HG03565 (cell line): Measurements from ENCODE around the gene FMNL2.

Source experiments
- ATAC-seq: cut with Tn5 transposase; IDR thresholded peaks from one replicate; pipeline ENCODE4 v1.9.1; 2021; ENCODE audit warnings: mild to moderate bottlenecking, moderate library complexity; ENCODE audit not compliant: unreplicated experiment

Gene FMNL2

DNA sequence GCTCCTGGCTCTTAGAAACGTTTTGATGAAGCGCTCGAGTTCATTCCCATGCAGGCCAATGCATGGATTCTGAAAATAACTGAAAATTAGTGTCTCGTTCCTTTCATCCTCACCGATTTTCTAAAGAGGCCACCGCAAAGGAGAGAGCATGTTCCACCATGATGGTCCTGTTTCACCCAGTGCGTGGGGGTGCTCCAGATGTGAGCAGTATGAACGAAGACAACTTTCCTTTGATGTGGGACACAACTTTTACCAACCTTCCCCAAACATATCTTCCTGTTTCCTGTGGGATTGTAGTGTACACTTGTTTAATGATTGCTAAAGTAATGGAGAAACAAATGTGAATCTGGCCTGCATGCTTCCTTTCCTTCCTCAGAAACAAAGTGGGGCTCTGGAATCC, 267.8 kb downstream of the FMNL2 start:
- no peak for ATAC-seq

DNA sequence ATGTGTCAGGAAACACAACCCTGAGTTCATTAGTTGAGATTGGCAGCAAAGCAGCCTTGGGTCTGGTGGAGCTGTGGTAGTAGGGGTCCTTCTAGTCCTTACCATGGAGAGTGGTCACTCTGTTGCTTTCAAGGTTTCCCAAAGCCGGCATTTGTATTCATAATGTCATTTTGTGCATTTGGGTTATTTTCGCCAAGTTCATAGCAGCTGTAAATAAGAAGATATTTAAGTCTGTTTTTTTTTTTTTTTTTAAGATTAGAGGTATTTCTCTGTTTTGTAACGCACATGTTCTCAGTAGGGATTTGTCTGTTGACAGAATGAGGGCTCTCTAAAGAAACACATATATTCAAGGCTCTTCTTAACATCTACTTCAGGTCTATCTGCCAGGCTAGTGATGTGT, 268.2 kb downstream of the FMNL2 start:
- ATAC-seq: no peak

DNA sequence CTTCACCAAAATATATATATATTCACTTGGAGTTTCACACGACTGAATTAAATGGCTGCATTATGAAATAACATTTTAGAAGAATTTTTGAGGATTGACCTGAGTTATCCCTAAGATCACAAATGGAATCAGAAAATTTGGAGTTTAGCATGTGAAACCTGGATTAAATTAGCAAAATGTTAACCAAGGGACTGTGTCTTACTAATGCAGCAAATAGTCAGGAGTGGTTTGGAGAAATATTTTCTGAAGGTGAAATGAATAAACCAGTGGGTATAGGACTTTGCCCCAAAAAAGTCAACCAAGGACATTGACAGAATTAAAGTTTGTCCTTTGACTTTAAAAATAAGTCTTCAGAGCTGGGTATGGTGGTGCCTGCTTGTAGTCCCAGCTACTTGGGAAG, 271.1 kb downstream of the FMNL2 start:
- ATAC-seq: no peak

- ATAC-seq: no peak
These were observed 272.0 kb downstream of the FMNL2 start for GRCh38 chr2:152606941-152607340.

GRCh38 chr2:152607793-152608300, 272.9 kb downstream of the FMNL2 start:
- ATAC-seq: no peak

DNA sequence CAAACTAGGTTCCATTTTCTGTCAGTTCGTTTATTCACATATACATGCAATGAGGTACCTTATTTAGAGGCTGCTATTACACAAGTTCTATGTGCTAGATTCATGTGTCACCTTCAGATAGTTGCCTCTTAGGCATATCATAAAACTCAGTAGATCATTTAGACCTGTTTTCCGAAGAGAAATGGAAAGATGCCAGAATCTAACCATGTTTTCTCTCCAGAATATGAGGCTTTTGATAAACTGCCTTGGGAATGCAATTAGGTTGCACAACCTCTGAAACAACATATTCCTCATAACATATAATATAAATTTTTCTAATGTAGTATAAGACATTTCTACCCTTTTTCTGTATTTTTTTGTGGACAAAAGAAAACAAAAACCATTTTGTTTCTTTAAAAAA, 274.2 kb downstream of the FMNL2 start:
- ATAC-seq: no peak

DNA sequence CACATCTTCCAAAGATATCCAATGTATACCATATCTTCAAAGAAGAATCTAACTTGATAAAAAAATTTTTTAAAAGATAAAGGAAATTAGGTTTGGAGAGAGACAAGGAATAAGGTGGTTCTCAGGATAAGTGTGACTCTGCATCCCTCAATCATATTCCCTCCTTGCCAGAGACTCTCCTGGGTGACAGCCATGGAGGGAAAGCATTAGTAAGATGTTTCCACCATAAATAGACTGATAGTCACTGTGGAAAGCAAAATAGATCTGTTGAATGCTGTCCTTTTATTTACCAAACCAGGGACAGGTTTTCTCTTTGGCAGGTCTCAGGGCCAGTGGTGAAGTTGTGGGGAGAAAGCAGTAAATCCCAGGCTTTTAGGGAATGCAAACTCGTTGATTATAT, 274.7 kb downstream of the FMNL2 start:
- ATAC-seq: no peak

DNA sequence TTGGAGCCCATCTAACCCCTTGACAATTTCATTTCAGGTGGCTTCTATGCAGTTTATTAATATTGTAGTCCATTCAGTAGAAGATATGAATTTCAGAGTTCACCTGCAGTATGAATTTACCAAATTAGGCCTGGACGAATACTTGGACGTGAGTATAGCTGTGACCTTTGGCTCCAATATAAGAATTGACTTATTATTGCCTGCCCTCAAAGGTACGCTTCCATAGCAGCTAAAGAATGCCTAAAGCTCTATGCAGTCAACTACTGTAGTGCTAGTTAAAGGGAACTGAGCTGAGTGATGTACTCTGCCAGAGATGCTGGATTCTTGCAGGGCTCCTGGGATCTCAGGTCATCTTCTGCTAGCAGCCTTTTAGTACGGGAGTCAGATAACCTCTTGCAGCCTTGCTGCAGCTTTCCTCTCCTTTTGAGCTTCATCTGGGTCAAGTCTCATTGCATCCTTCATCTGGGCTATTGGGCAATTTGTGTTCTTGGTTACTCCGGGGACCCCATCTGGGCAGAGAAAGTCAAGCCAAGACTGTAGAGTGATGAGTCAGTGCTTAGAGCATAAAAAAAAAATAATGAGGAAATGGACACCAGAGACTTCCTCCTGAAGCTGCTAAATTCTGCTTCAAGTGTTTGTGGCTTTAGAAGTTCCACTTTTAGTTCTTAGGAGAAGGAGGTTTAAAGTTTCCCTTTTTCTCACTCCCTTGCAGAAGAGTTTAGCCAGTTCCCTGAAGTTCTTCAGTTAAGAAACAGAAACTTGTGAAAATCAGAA, 276.7 kb downstream of the FMNL2 start:
- ATAC-seq: peak; percentile 69

- peak; percentile 45 for ATAC-seq
These were observed 278.3 kb downstream of the FMNL2 start for GRCh38 chr2:152613235-152613634.

DNA sequence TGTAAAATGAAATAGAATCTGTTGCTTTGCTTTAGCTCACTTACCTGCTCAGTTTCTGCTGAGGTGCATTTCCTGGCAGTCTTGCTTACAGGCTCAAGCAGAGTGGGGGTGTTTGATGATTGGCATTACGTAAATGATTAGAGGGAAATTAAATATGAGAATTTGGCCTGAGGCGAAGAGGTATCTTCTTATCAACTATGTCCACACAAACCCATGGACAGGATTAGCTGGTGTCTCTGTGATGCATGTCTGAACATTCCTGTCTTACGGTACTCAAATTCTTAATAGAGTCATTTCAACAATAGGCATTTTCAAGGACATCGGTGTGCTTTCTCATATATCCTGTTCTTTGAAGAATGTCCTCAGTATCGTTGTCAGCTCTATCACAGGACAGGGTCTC, 280.2 kb downstream of the FMNL2 start:
- no peak for ATAC-seq

DNA sequence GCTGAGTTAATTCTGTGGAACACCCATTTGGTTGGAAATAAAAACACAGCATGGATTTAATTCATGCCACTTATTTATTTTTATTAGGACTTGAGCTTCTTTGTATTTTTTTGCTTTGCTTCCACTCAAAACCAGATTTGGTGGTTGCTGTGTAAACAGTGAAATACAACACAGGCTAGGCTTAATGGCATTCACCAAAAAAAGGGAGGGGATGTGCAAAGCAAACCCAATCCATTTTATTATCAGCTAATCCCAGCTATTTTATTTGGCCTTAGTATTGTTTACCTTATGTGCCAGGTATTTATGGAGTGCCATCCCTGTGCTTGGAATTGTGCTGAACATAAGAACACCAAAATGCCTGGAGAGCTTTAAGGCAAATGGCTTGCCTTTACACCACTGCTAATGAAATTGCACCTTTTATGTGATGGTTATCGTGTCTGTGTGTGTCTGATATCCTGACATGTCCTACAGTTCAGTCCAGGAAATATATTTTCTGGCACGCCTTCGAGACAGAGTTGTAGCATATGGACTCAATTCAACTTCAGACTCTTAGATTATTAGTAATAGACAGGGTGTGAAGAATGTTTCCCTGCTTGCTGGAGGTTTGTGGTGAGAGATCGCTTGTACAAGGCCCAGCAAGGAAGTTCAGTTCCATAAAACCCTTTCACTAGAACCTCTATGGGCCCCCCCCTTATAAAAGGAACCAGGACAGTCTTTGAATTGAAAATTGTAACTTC, 282.6 kb downstream of the FMNL2 start:
- ATAC-seq: no peak

DNA sequence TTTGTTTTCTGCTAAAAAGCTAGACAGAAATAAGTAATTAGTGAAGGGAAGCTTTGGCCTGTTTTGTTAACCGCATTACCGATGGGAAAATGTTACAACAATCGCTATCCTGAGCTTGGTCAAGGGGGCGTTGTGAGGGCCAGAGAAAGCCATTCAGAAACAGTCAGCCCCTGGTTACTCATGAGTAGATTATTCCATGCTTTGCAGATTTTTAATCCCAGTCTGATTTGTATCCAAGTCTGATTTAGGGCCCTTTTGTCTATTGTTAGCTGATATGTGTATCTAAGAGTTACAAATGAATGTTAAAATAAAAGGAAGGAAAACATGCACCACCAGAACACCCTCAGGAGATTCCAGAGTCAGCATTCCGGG, 283.2 kb downstream of the FMNL2 start:
- no peak for ATAC-seq

GRCh38 chr2:152620208-152620607, 285.2 kb downstream of the FMNL2 start:
- no peak for ATAC-seq

GRCh38 chr2:152620985-152621384, 286.0 kb downstream of the FMNL2 start:
- ATAC-seq: no peak

GRCh38 chr2:152622219-152622618, 287.2 kb downstream of the FMNL2 start:
- no peak for ATAC-seq

DNA sequence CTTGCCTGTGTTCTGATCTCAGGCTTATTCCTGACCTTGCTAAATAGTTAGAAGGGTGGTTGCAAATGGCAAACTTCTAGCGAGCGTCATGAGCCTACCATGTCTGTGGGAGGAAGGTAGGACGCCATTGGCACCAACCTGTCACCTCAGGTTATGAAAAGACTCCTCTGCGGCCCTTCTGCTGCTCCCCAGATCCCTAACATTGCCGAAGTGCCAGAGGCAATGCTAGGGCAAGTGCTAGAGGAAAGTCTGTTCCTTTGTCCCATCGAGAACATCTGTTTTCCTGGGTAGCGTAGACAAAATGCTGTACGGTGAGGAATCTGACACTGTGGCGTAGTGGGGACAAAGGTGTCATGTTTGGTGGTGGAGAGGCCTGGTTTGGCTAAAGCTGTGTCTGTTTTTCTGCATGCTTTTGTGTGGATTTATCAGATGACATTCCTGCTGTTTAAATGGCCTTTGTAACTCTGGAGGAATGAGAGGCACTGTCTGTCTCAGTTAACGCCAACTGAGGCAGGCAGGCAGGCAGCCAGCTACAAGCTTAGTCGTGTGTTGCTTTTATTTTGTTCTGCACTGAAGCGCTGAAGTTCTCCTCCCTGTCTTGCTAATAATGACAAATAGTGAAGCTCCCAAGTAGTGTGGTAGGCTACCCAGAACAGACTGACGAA, 288.2 kb downstream of the FMNL2 start:
- no peak for ATAC-seq

- no peak for ATAC-seq
These were observed 288.8 kb downstream of the FMNL2 start for GRCh38 chr2:152623775-152624174.

DNA sequence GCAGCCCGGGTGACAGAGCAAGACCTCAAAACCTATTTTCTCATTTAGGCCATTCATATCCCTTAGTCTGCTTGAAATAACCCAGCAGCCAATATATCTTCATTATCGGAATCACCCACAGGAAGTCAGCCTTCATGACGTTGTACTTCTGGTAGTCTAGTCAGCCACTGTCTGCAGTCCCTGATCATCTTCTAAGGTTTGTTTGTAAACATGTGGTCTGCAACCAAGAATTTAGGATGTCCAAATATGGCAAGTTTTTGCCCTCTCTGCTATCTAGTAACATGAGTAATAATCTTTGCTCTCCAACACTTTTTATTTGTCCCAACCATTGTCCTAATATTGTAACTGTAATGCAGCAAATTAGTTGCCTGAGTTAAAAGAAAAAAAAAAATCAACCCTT, 289.8 kb downstream of the FMNL2 start:
- ATAC-seq: no peak

GRCh38 chr2:152626911-152627339, 292.0 kb downstream of the FMNL2 start:
- no peak for ATAC-seq

- ATAC-seq: peak; percentile 53
These were observed 292.5 kb downstream of the FMNL2 start for GRCh38 chr2:152627351-152627957.

GRCh38 chr2:152629202-152629601, 294.2 kb downstream of the FMNL2 start:
- ATAC-seq: no peak
